A673 (cell line): ENCODE measurements around the gene BAG5. TPM values are rescaled to one million over a fixed set of nuclear protein-coding genes. Genes with fewer than 3 reads are reported as not detected.

Source experiments
- BruUV-seq: library from RNA; stranded (reverse); fragments of 400-500 nt; replicated peaks from 2 replicates; lab custom pipeline; 2021; lab: Mats Ljungman, UMichigan
- CTCF ChIA-PET: fragments of 300-600 bp; sonication (Branson Sonifier 250); formaldehyde crosslinking; loops from one replicate; lab custom pipeline; 2022; ENCODE audit warnings: antibody characterized with exemption; lab: Charles Lee
- POLR2A ChIA-PET: fragments of 300-600 bp; sonication (Branson Sonifier 250); formaldehyde crosslinking; loops from one replicate; lab custom pipeline; 2022; ENCODE audit warnings: antibody characterized with exemption; ENCODE audit not compliant: low non-redundant PET; lab: Charles Lee
- DNase-seq: peaks from one replicate; pipeline ENCODE4 v3.0.0-alpha.2; 2015; ENCODE audit warnings: low spot score
- H3K27ac ChIP-seq: fragments of 200-600 bp; sonication (generic); 2 replicates; pipeline ENCODE4 v1.5.1; 2016; ENCODE audit warnings: mixed run types, low read depth, mild to moderate bottlenecking, mixed read lengths, antibody characterized with exemption, low read length; ENCODE audit not compliant: poor library complexity, severe bottlenecking
- H3K27me3 ChIP-seq: fragments of 200-600 bp; sonication (generic); replicated peaks from 2 replicates; pipeline ENCODE4 v1.6.1; 2017; ENCODE audit warnings: mixed run types, low read depth, mild to moderate bottlenecking, mixed read lengths, antibody characterized with exemption, low read length; ENCODE audit not compliant: insufficient read depth, poor library complexity
- H3K36me3 ChIP-seq: fragments of 200-600 bp; sonication (generic); 2 replicates; pipeline ENCODE4 v1.6.1; 2016; ENCODE audit warnings: mixed run types, mild to moderate bottlenecking, mixed read lengths, antibody characterized with exemption, low read length; ENCODE audit not compliant: insufficient read depth, poor library complexity, severe bottlenecking
- H3K4me1 ChIP-seq: fragments of 200-600 bp; sonication (generic); 2 replicates; pipeline ENCODE4 v1.6.1; 2017; ENCODE audit warnings: mixed run types, mild to moderate bottlenecking, mixed read lengths, antibody characterized with exemption, low read length; ENCODE audit not compliant: insufficient read depth, poor library complexity, severe bottlenecking
- H3K4me3 ChIP-seq: fragments of 200-600 bp; sonication (generic); 2 replicates; pipeline ENCODE4 v1.5.1; 2016; ENCODE audit warnings: low read depth, mixed run types, mild to moderate bottlenecking, mixed read lengths, low read length; ENCODE audit not compliant: poor library complexity, severe bottlenecking
- H3K9me3 ChIP-seq: fragments of 200-600 bp; sonication (generic); 2 replicates; pipeline ENCODE4 v1.6.1; 2016; ENCODE audit warnings: mixed run types, low read depth, mild to moderate bottlenecking, mixed read lengths, antibody characterized with exemption, low read length; ENCODE audit not compliant: poor library complexity, severe bottlenecking
- EZH2 ChIP-seq: fragments of 200-600 bp; sonication (generic); IDR thresholded peaks from 2 replicates; pipeline ENCODE4 v1.6.1; 2017; ENCODE audit warnings: borderline replicate concordance, low read depth, mild to moderate bottlenecking, mixed read lengths, antibody characterized with exemption, low read length; ENCODE audit not compliant: poor library complexity, severe bottlenecking
- intact Hi-C: fragments of 100-400 bp; cut with micrococcal nuclease; formaldehyde crosslinking; loops from one replicate; pipeline ENCODE4 v1.10.0; 2022; ENCODE audit not compliant: unreplicated experiment
- total RNA-seq: library from RNA; stranded (reverse); gene quantifications from 2 replicates; pipeline ENCODE4 v1.2.3, GENCODE V29; 2021
- TF ChIP-seq, protein P1 (sequence below): fragments of 300-800, 200-600 bp; sonication (generic); conservative IDR thresholded peaks from 2 replicates; pipeline ENCODE4 v1.5.1; 2017; ENCODE audit warnings: low read depth, mild to moderate bottlenecking, antibody characterized with exemption, low read length, moderate library complexity, mixed read lengths

The BAG5 gene
- total RNA-seq, 1 experiment from 2014 or later = 39.8 TPM

DNA sequence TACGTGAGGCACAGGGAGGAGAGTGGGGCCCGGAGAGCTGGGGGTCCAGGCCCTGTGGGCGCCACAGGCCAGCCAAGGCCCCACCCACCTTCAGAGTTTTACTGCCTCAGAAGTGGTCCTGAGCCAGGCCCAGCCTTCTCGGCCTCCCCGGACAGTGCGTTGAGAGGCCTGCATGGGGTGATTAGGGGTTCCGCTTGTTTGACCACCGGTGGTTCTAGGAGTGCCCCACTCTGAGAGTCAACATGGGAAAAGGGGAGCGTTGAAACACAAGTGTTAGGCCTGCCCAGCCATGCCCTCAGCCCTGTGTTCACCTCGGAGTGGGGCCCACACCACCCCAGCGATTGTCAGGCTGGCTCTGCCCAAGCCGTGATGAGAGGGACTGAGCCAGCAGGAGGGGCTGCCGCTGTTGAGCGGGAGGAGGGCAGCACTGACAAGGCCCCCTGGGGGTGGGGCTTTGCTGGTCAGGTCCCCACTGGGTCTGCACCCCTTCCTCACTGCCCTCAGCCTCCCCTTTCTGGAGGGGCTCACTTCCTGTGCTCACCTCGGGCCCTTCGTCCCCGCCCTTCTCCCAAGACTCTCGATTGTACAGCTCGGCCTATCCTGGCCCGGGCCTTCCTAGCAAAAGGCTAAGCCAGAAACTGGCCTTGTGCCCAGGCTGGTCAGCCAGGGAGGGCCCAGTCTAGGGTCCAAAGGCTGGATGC lies 44.6 kb downstream of the BAG5 start:
- TF ChIP-seq, protein P1, sequence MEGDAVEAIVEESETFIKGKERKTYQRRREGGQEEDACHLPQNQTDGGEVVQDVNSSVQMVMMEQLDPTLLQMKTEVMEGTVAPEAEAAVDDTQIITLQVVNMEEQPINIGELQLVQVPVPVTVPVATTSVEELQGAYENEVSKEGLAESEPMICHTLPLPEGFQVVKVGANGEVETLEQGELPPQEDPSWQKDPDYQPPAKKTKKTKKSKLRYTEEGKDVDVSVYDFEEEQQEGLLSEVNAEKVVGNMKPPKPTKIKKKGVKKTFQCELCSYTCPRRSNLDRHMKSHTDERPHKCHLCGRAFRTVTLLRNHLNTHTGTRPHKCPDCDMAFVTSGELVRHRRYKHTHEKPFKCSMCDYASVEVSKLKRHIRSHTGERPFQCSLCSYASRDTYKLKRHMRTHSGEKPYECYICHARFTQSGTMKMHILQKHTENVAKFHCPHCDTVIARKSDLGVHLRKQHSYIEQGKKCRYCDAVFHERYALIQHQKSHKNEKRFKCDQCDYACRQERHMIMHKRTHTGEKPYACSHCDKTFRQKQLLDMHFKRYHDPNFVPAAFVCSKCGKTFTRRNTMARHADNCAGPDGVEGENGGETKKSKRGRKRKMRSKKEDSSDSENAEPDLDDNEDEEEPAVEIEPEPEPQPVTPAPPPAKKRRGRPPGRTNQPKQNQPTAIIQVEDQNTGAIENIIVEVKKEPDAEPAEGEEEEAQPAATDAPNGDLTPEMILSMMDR = no peak
- TF ChIP-seq EZH2 = no peak
- BruUV-seq = no TSS peak
- POLR2A ChIA-PET = no interaction called here
- H3K9me3 ChIP-seq = no peaks in the 10 kb centered on the region
- H3K27me3 ChIP-seq = no peaks in the 10 kb centered on the region
- H3K4me1 ChIP-seq = peaks cover 21% of the 10 kb centered on the region
- DNase-seq = no peak
- H3K4me3 ChIP-seq = no peak overlapping the region
- intact Hi-C loops = loop anchor here (1.0 kb wide), 1 partner anchor 28 kb away; no protein-coding TSS in a partner anchor
- CTCF ChIA-PET = interaction anchor here (0.6 to 2.0 kb wide), 2 partner anchors 28 to 111 kb away, joined by 3 to 8 read pairs; no protein-coding TSS in a partner anchor
- H3K36me3 ChIP-seq = peaks cover 15% of the 10 kb centered on the region
- H3K27ac ChIP-seq = no peak overlapping the region

- BruUV-seq = no TSS peak
- no peak for TF ChIP-seq EZH2
- TF ChIP-seq, protein P1 = no peak
- H3K27ac ChIP-seq = no peak overlapping the region
- ChIA-PET POLR2A (no interaction called here), CTCF (interaction anchor here (0.6 to 2.0 kb wide), 2 partner anchors 28 to 111 kb away, joined by 3 to 8 read pairs; no protein-coding TSS in a partner anchor)
- no peak overlapping the region for H3K4me3 ChIP-seq
- H3K4me1 ChIP-seq = peaks cover 25% of the 10 kb centered on the region
- intact Hi-C loops = no loop called here
- peaks cover 15% of the 10 kb centered on the region for H3K36me3 ChIP-seq
- no peak for DNase-seq
- no peaks in the 10 kb centered on the region for H3K27me3 ChIP-seq
- no peaks in the 10 kb centered on the region for H3K9me3 ChIP-seq
Measured at GRCh38 chr14:103517174-103517566, 45.3 kb downstream of the BAG5 start.

- Histone ChIP-seq H3K27me3 (no peaks in the 10 kb centered on the region), H3K36me3 (peaks cover 15% of the 10 kb centered on the region), H3K27ac (peak overlapping the region; percentile 54), H3K4me1 (peaks cover 25% of the 10 kb centered on the region), H3K9me3 (no peaks in the 10 kb centered on the region), H3K4me3 (no peak overlapping the region)
- ChIA-PET CTCF (no interaction called here), POLR2A (no interaction called here)
- intact Hi-C loops = no loop called here
- no peak for DNase-seq
- TF ChIP-seq, protein P1 = no peak
- no peak for TF ChIP-seq EZH2
- no TSS peak for BruUV-seq
Measured at GRCh38 chr14:103516426-103517173, 45.9 kb downstream of the BAG5 start.
